DND-41 (cell line): ENCODE data around the gene MRPL34.

Source experiments
- ATAC-seq: fragments of 200-7000 bp; cut with Tn5 transposase; 3 replicates; pipeline ENCODE4 v1.9.1; 2021; ENCODE audit warnings: low read depth; ENCODE audit not compliant: insufficient read depth
- DNase-seq: peaks from one replicate; pipeline ENCODE4 v3.0.0-alpha.2; 2020
- H2AFZ ChIP-seq: 2 replicates; pipeline ENCODE4 v1.6.0; 2012; ENCODE audit warnings: low read depth, low read length
- H3K27ac ChIP-seq: 2 replicates; pipeline ENCODE4 v1.5.1; 2012; ENCODE audit warnings: low read length, inconsistent platforms
- H3K27me3 ChIP-seq: fragments of 200-600 bp; sonication (generic); 2 replicates; pipeline ENCODE4 v1.6.0; 2012; ENCODE audit warnings: low read length, mild to moderate bottlenecking, inconsistent platforms; ENCODE audit not compliant: insufficient read depth, poor library complexity
- H3K36me3 ChIP-seq: 2 replicates; pipeline ENCODE4 v1.5.1; 2012; ENCODE audit warnings: low read length, inconsistent platforms; ENCODE audit not compliant: insufficient read depth
- H3K4me1 ChIP-seq: 2 replicates; pipeline ENCODE4 v1.5.1; 2012; ENCODE audit warnings: mild to moderate bottlenecking, low read length; ENCODE audit not compliant: insufficient read depth
- H3K4me2 ChIP-seq: 2 replicates; pipeline ENCODE4 v1.6.0; 2012; ENCODE audit warnings: mild to moderate bottlenecking, moderate library complexity, low read length, inconsistent platforms; ENCODE audit not compliant: insufficient read depth
- H3K4me3 ChIP-seq, 2 experiments: fragments of 200-600 bp in 1 of 2; shearing (Covaris generic) in 1 of 2; 2 replicates each; pipeline ENCODE4 v1.5.1; 2012 to 2016; ENCODE audit warnings: inconsistent platforms in 2 of 2, low read length in 2 of 2, mild to moderate bottlenecking in 2 of 2, low read depth in 1 of 2, moderate library complexity in 1 of 2
- H3K79me2 ChIP-seq: 2 replicates; pipeline ENCODE4 v1.6.0; 2012; ENCODE audit warnings: low read length, inconsistent platforms; ENCODE audit not compliant: insufficient read depth
- H3K9ac ChIP-seq: 2 replicates; pipeline ENCODE4 v1.6.0; 2012; ENCODE audit warnings: low read depth, mild to moderate bottlenecking, inconsistent platforms, low read length, moderate library complexity
- H3K9me3 ChIP-seq: 2 replicates; pipeline ENCODE4 v1.5.1; 2012; ENCODE audit warnings: low read length, moderate library complexity, mild to moderate bottlenecking, inconsistent platforms; ENCODE audit not compliant: insufficient read depth, severe bottlenecking
- H4K20me1 ChIP-seq: 2 replicates; pipeline ENCODE4 v1.6.0; 2012; ENCODE audit warnings: low read length; ENCODE audit not compliant: insufficient read depth
- CTCF ChIP-seq: IDR thresholded peaks from 2 replicates; pipeline ENCODE4 v1.5.1; 2012; ENCODE audit warnings: borderline replicate concordance, low read length, moderate library complexity, mild to moderate bottlenecking; ENCODE audit not compliant: poor library complexity, severe bottlenecking; ENCODE audit errors: extremely low read depth
- EZH2 ChIP-seq: IDR thresholded peaks from 3 replicates; pipeline ENCODE4 v1.6.1; 2012; ENCODE audit warnings: borderline replicate concordance, low read depth, mild to moderate bottlenecking, moderate library complexity, low read length, inconsistent platforms; ENCODE audit not compliant: severe bottlenecking

MRPL34 gene

DNA sequence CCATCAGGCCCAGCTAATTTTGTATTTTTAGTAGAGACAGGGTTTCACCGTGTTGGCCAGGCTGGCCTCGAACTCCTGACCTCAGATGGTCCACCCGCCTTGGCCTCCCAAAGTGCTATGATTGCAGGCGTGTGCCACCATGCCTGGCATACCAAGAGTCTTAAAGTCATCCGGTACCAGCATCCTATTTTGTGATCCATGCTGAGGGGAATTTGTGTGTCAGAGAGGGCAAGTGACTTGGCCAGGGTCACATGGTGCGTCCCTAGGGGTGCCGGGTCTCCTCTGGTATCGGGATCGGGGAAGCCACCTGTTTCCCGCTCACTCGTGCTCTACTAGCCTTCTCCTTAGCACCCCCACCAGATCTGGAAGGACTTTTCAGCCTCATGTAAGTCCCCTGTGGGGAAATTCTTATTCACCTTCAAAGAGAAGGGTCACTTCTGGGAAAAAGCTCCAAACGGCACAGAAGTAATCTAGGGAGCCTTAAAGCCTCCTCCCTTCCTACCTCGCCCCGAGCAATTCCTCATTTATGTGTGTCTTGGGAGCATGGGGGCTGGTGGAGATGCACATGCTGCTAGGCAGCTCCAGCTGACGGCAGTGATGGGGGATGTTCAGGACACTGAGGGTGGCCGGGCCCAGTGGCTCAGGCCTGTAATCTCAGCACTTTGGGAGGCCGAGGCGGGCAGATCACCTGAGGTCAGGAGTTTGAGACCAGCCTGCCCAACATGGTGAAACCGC, 30.1 kb upstream of the MRPL34 start:
- no peaks in the 10 kb centered on the region for H3K9me3 ChIP-seq
- no peak for TF ChIP-seq EZH2
- no peak for TF ChIP-seq CTCF
- no peak overlapping the region for H3K4me3 ChIP-seq
- peaks cover 63% of the 10 kb centered on the region for H3K36me3 ChIP-seq
- H3K4me2 ChIP-seq, result no peak overlapping the region
- H3K27me3 ChIP-seq, result no peaks in the 10 kb centered on the region
- ATAC-seq (no peak), DNase-seq (no peak)
- peaks cover 4% of the 10 kb centered on the region; the same call in 1 of the 2 replicates for H4K20me1 ChIP-seq
- no peak overlapping the region for H3K9ac ChIP-seq
- no peak overlapping the region for H3K27ac ChIP-seq
- H3K79me2 ChIP-seq, result peaks cover 3% of the 10 kb centered on the region; the same call in 1 of the 2 replicates
- H2AFZ ChIP-seq, result no peak overlapping the region
- no peaks in the 10 kb centered on the region for H3K4me1 ChIP-seq

DNA sequence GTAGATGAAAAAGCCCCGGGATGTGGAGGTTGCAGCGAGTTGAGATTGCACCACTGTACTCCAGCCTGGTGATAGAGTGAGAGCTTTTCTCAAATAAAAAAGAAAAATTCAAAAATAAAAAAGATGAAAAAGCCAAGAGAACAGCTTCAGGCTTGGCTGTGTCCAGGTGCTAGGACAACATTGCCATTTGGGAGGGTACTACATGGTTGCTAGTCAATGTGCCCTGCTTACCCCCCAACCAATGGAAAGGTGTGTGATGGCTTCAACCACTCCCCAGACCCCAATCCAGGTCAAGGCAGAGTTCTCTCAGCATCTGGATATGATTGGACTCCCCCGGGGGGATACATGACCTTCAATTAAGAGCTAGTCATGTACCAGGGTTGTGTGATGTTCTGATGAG, 26.2 kb upstream of the MRPL34 start:
- Histone ChIP-seq H2AFZ (no peak overlapping the region), H3K27ac (no peak overlapping the region), H3K4me3 (no peak overlapping the region), H3K27me3 (no peaks in the 10 kb centered on the region), H3K9me3 (no peaks in the 10 kb centered on the region), H3K4me1 (no peaks in the 10 kb centered on the region), H3K4me2 (no peak overlapping the region), H3K79me2 (no peaks in the 10 kb centered on the region), H3K9ac (no peak overlapping the region), H4K20me1 (peaks cover 7% of the 10 kb centered on the region; the same call in 1 of the 2 replicates), H3K36me3 (peaks cover 37% of the 10 kb centered on the region)
- DNase-seq (no peak), ATAC-seq (no peak)
- TF ChIP-seq CTCF (no peak), EZH2 (no peak)

GRCh38 chr19:17281391-17282304, 24.0 kb upstream of the MRPL34 start, which contains the start of gene ANKLE1:
Gene ANKLE1 (plus strand): TSS chr19:17281901. CDS start chr19:17281921, 20 bp downstream.
- H3K4me2 ChIP-seq, result no peak within 1 kb of the TSS
- H3K36me3 ChIP-seq, result peaks cover 16% of the 10 kb centered on the region
- no peaks in the 10 kb centered on the region for H3K4me1 ChIP-seq
- H4K20me1 ChIP-seq, result peaks cover 7% of the 10 kb centered on the region; the same call in 1 of the 2 replicates
- H3K27me3 ChIP-seq, result no peaks in the 10 kb centered on the region
- H3K9me3 ChIP-seq, result no peaks in the 10 kb centered on the region
- no peak within 1 kb of the TSS for H3K27ac ChIP-seq
- H3K79me2 ChIP-seq, result no peaks in the 10 kb centered on the region
- H2AFZ ChIP-seq, result no peak within 1 kb of the TSS
- no peak for DNase-seq
- H3K4me3 ChIP-seq, result no peak within 1 kb of the TSS
- no peak for TF ChIP-seq CTCF
- no peak for TF ChIP-seq EZH2
- no peak within 1 kb of the TSS for H3K9ac ChIP-seq
- no peak for ATAC-seq
